ENCODE measurements around the gene SSH2.

SSH2 gene

DNA sequence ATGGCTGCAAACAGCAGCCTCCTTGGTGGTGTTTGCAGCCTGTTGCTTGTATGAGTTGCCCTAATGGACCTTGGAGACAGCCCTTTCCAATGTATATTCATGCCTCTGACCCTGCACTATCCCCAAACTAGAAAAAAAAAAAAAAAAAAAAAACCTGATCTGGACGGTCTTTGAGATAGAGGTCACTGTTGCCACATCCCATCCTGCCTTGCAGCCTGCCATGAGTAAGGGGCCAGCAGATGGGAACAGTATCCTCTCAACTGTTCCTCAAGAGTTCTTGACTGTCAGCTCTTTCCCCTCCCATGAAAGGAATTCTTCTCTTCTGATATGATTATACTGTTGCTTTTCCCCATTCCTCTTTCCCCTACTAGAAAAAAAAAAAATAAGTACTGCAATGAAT lies 152.4 kb downstream of the SSH2 start:
- H3K4me3 ChIP-seq: no peak overlapping the region
- peaks cover 0 to 4% (median 2%) of the 10 kb centered on the region in 4 donors for H3K4me1 ChIP-seq
- H3K36me3 ChIP-seq: no peaks in the 10 kb centered on the region
- H3K27me3 ChIP-seq: no peaks in the 10 kb centered on the region
- no peaks in the 10 kb centered on the region for H3K9me3 ChIP-seq
- intact Hi-C loops (cut with DNase I; ENCODE audit: low total_unique reads): loop anchor here (5.0 kb wide), 1 partner anchor 135 kb away; no protein-coding TSS in a partner anchor
- TF ChIP-seq, protein P1, sequence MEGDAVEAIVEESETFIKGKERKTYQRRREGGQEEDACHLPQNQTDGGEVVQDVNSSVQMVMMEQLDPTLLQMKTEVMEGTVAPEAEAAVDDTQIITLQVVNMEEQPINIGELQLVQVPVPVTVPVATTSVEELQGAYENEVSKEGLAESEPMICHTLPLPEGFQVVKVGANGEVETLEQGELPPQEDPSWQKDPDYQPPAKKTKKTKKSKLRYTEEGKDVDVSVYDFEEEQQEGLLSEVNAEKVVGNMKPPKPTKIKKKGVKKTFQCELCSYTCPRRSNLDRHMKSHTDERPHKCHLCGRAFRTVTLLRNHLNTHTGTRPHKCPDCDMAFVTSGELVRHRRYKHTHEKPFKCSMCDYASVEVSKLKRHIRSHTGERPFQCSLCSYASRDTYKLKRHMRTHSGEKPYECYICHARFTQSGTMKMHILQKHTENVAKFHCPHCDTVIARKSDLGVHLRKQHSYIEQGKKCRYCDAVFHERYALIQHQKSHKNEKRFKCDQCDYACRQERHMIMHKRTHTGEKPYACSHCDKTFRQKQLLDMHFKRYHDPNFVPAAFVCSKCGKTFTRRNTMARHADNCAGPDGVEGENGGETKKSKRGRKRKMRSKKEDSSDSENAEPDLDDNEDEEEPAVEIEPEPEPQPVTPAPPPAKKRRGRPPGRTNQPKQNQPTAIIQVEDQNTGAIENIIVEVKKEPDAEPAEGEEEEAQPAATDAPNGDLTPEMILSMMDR (IDR thresholded peaks at IDR 0.05): no peak
- H3K27ac ChIP-seq: no peak overlapping the region
- no peak for DNase-seq

DNA sequence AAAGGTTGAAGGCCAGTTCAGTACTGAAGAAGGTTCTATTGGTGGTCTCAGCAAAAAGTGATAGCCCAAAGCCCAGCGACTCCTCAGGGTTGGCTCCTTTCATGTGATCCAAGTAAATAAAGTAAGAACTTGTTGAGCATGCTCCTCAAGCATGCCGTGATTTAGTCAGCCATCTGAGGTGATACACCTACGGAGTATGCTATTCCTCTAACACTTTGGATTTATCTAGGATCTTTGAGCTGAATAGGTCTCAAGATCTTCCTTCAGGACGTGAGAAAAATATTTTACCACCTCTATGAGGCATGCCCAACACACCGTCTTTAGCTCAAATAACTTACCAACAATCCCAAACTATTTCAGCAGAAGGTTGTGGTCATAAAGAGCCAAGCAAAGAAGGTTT lies 154.0 kb downstream of the SSH2 start:
- Histone ChIP-seq H3K36me3 (no peaks in the 10 kb centered on the region), H3K27ac (no peak overlapping the region), H3K4me1 (peaks cover 0 to 4% (median 2%) of the 10 kb centered on the region in 4 donors), H3K9me3 (no peaks in the 10 kb centered on the region), H3K27me3 (no peaks in the 10 kb centered on the region), H3K4me3 (no peak overlapping the region)
- TF ChIP-seq, protein P1 (IDR thresholded peaks at IDR 0.05): no peak
- DNase-seq: no peak
- intact Hi-C loops (cut with DNase I; ENCODE audit: low total_unique reads): loop anchor here (5.0 kb wide), 1 partner anchor 134 kb away; no protein-coding TSS in a partner anchor

DNA sequence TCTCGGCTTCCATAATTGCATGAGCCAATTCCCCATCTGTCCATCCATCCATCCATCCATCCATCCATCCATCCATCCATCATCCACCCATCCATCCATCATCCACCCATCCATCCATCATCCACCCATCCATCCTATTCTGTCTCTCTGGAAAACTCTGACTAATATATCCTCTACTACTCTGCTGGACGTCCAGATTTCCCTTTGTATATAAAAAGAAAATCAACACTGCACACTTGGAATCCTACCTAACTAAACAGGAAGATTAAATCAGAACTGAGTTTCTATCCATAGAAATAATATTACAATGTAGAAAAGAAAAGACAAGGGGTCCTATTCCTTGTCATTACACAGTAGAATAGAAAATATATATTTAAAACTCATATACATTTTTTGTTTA lies 157.0 kb downstream of the SSH2 start:
- no peaks in the 10 kb centered on the region for H3K9me3 ChIP-seq
- TF ChIP-seq, protein P1 (IDR thresholded peaks at IDR 0.05): no peak
- intact Hi-C loops (cut with DNase I; ENCODE audit: low total_unique reads): no loop called here
- no peak for DNase-seq
- no peaks in the 10 kb centered on the region for H3K27me3 ChIP-seq
- no peak overlapping the region for H3K4me3 ChIP-seq
- no peaks in the 10 kb centered on the region for H3K36me3 ChIP-seq
- no peak overlapping the region for H3K27ac ChIP-seq
- no peaks in the 10 kb centered on the region for H3K4me1 ChIP-seq

DNA sequence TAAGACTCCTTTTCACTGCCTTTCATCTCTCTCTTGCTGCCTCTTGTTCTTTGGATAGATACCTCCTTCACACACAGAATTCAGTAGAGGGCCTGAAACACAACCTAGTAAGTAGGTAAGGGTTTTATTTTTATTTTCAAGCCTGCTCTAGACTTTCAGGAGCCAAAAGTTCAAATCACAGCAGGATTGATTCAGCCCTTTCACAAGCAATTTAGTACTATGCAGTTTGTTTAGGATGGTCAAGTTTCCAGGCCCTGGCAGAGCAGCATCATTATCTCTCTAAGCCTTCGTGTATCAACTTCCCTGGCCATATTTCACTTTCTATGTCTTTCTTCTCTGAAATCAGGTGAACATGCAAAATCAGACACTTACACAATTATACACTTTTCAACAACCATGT lies 158.5 kb downstream of the SSH2 start:
- TF ChIP-seq, protein P1 (IDR thresholded peaks at IDR 0.05): no peak
- Histone ChIP-seq H3K27ac (no peak overlapping the region), H3K36me3 (no peaks in the 10 kb centered on the region), H3K4me3 (no peak overlapping the region), H3K27me3 (no peaks in the 10 kb centered on the region), H3K4me1 (no peaks in the 10 kb centered on the region), H3K9me3 (no peaks in the 10 kb centered on the region)
- no peak for DNase-seq
- intact Hi-C loops (cut with DNase I; ENCODE audit: low total_unique reads): no loop called here

DNA sequence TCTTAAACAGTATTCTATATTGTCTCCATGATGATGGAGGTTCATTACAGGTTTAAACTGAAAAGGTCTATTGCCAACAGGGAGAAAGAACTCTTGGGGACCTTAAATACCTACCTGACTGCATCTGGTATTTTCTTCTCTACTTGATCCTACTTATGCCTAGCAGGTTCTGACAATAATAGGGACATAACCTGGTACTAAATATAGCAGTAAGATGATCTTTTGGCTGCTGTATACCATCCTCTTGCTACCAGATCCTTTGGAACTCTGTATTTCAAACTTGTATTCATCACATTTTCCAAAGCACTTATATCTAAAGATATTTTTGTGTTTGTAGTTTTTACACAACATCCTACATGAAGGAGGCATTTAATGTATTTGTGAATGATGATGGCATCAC lies 160.8 kb downstream of the SSH2 start:
- H3K4me1 ChIP-seq: no peaks in the 10 kb centered on the region
- TF ChIP-seq, protein P1 (IDR thresholded peaks at IDR 0.05): no peak
- intact Hi-C loops (cut with DNase I; ENCODE audit: low total_unique reads): no loop called here

DNA sequence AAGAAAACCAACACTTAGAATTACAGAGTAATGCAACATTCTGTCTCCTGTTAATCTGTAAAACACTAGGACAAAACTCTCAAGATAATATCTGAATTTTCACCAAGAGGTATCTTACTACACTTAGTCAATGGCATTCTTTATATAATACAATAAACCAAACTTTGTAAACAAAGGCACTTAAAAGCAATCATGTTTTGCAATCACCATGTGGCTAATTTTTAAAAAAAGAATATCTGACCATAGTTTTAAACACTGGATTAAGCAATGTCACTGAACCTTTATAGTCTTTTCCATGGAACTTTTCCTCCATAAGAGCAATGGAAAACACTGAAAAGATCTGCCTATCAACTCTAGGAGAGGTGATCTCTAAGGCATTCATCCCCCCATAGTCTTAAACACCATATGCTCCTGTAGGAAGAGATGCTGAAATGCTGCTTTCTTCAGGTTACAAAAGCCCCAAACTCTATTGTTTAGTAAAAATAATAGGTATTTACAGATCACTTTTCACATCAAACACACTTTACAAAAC lies 163.2 kb downstream of the SSH2 start:
- no peaks in the 10 kb centered on the region for H3K27me3 ChIP-seq
- no peak overlapping the region for H3K4me3 ChIP-seq
- intact Hi-C loops (cut with DNase I; ENCODE audit: low total_unique reads): no loop called here

More for the DNA sequence above, 160.8 kb downstream of the SSH2 start:
- no peaks in the 10 kb centered on the region for H3K27me3 ChIP-seq
- no peak overlapping the region for H3K4me3 ChIP-seq
- H3K9me3 ChIP-seq: no peaks in the 10 kb centered on the region
- H3K36me3 ChIP-seq: no peaks in the 10 kb centered on the region
- no peak for DNase-seq
- H3K27ac ChIP-seq: no peak overlapping the region

More for the DNA sequence above, 163.2 kb downstream of the SSH2 start:
- DNase-seq: no peak
- no peak overlapping the region for H3K27ac ChIP-seq
- TF ChIP-seq, protein P1 (IDR thresholded peaks at IDR 0.05): no peak
- H3K9me3 ChIP-seq: no peaks in the 10 kb centered on the region
- no peaks in the 10 kb centered on the region for H3K36me3 ChIP-seq
- no peaks in the 10 kb centered on the region for H3K4me1 ChIP-seq

Measured in tibial artery (tissue), 4 donors.